Neural crest cell (in vitro differentiated cells): ENCODE measurements around the gene NDUFB11. TPM values are rescaled to one million over a fixed set of nuclear protein-coding genes. Genes with fewer than 3 reads are reported as not detected.

Source experiments
- DNase-seq: peaks from one replicate; pipeline ENCODE4 v3.0.0; 2021; ENCODE audit warnings: low read depth, mixed read lengths, low spot score
- H3K27ac Mint-ChIP-seq: one replicate; pipeline ENCODE4 v1.8.0; 2021; ENCODE audit warnings: mild to moderate bottlenecking, mixed read lengths; ENCODE audit not compliant: unreplicated experiment
- H3K27me3 Mint-ChIP-seq: 2 replicates; pipeline ENCODE4 v1.8.0; 2021; ENCODE audit warnings: low read depth, mild to moderate bottlenecking, mixed read lengths
- H3K36me3 Mint-ChIP-seq: 2 replicates; pipeline ENCODE4 v1.8.0; 2021; ENCODE audit warnings: low read depth, mild to moderate bottlenecking, mixed read lengths
- H3K4me1 Mint-ChIP-seq: 2 replicates; pipeline ENCODE4 v1.8.0; 2021; ENCODE audit warnings: mixed read lengths
- H3K4me3 Mint-ChIP-seq: one replicate; pipeline ENCODE4 v1.8.0; 2021; ENCODE audit warnings: mild to moderate bottlenecking, mixed read lengths
- H3K9me3 Mint-ChIP-seq: 2 replicates; pipeline ENCODE4 v1.8.0; 2021; ENCODE audit warnings: mixed read lengths
- CTCF ChIP-seq: fragments of 200-600 bp; sonication (generic); conservative IDR thresholded peaks from 2 replicates; pipeline ENCODE4 v1.5.0; 2021; ENCODE audit warnings: antibody characterized with exemption, mild to moderate bottlenecking
- long read RNA-seq: library from polyadenylated mRNA; unstranded; transcript quantifications from one replicate; pipeline ENCODE4 v2.0.0, GENCODE V29; 2020
- total RNA-seq: library from RNA; stranded (reverse); gene quantifications from 2 replicates; pipeline ENCODE4 v1.2.1, GENCODE V29; 2021

NDUFB11 gene
- total RNA-seq = 113 and 115 TPM in 2 replicates
- long read RNA-seq, transcript NDUFB11-202 (3 exons, 1,388 nt) = major isoform, 26 of 45 reads
- long read RNA-seq, transcript NDUFB11-201 (3 exons, 948 nt) = minor isoform, 15 of 45 reads
- long read RNA-seq, partial matches to known transcripts = 1 of 45 reads
- long read RNA-seq, other reads (novel, unspliced or antisense) = 3 of 45 reads

- Mint-ChIP-seq H3K27ac (peak within 1 kb of the TSS; percentile 99), H3K27me3 (peaks cover 2% of the 10 kb centered on the region), H3K9me3 (no peaks in the 10 kb centered on the region), H3K4me1 (peaks cover 14% of the 10 kb centered on the region), H3K36me3 (peaks cover 14% of the 10 kb centered on the region), H3K4me3 (peak within 1 kb of the TSS; percentile 100)
- peak; percentile 77 for DNase-seq
- TF ChIP-seq CTCF = peak; percentile 71
These were observed at the start of gene NDUFB11, which contains the start of gene RBM10 for GRCh38 chrX:47144626-47145394. Gene NDUFB11 (minus strand): TSS chrX:47144702. CDS start chrX:47144679, 23 bp downstream. Gene RBM10 (plus strand): TSS chrX:47145221. CDS start chrX:47147482, 2,261 bp downstream.

- Mint-ChIP-seq H3K36me3 (peaks cover 26% of the 10 kb centered on the region), H3K4me1 (peaks cover 77% of the 10 kb centered on the region)
These were observed 49.1 kb upstream of the NDUFB11 start, which contains the start of gene UBA1 for GRCh38 chrX:47193475-47194193. Gene UBA1 (plus strand): TSS chrX:47193829. CDS start chrX:47198803, 4,974 bp downstream.

GRCh38 chrX:47191806-47192401 is 47.4 kb upstream of the NDUFB11 start:
- Mint-ChIP-seq H3K4me3 (peak overlapping the region; percentile 92), H3K4me1 (peaks cover 60% of the 10 kb centered on the region), H3K36me3 (peaks cover 17% of the 10 kb centered on the region), H3K9me3 (peaks cover 3% of the 10 kb centered on the region), H3K27ac (no peak overlapping the region), H3K27me3 (peaks cover 9% of the 10 kb centered on the region)
- no peak for DNase-seq
- no peak for TF ChIP-seq CTCF

More at GRCh38 chrX:47193475-47194193, 49.1 kb upstream of the NDUFB11 start, which contains the start of gene UBA1:
- Mint-ChIP-seq H3K27ac (peak within 1 kb of the TSS; percentile 95), H3K4me3 (peak within 1 kb of the TSS; percentile 96), H3K9me3 (peaks cover 3% of the 10 kb centered on the region), H3K27me3 (peaks cover 9% of the 10 kb centered on the region)
- TF ChIP-seq CTCF = peak; percentile 95
- peak; percentile 99 for DNase-seq

- no peak overlapping the region for H3K27ac Mint-ChIP-seq
- H3K4me3 Mint-ChIP-seq = peak overlapping the region; percentile 92
These were observed 46.8 kb upstream of the NDUFB11 start for GRCh38 chrX:47191331-47191730.

More at GRCh38 chrX:47191331-47191730, 46.8 kb upstream of the NDUFB11 start:
- Mint-ChIP-seq H3K4me1 (peaks cover 54% of the 10 kb centered on the region), H3K9me3 (peaks cover 3% of the 10 kb centered on the region), H3K27me3 (peaks cover 9% of the 10 kb centered on the region), H3K36me3 (peaks cover 14% of the 10 kb centered on the region)
- peak; percentile 17 for DNase-seq
- TF ChIP-seq CTCF = no peak
